ENCODE measurements around the gene DEPDC4. TPM values are rescaled to one million over a fixed set of nuclear protein-coding genes. Genes with fewer than 3 reads are reported as not detected.

Gene DEPDC4
- total and polyA plus RNA-seq, 2 of the 13 experiments (the other 11 are each of a cell fraction or from before 2014, with no cell fraction given), result 2.2 to 5.7 TPM

DNA sequence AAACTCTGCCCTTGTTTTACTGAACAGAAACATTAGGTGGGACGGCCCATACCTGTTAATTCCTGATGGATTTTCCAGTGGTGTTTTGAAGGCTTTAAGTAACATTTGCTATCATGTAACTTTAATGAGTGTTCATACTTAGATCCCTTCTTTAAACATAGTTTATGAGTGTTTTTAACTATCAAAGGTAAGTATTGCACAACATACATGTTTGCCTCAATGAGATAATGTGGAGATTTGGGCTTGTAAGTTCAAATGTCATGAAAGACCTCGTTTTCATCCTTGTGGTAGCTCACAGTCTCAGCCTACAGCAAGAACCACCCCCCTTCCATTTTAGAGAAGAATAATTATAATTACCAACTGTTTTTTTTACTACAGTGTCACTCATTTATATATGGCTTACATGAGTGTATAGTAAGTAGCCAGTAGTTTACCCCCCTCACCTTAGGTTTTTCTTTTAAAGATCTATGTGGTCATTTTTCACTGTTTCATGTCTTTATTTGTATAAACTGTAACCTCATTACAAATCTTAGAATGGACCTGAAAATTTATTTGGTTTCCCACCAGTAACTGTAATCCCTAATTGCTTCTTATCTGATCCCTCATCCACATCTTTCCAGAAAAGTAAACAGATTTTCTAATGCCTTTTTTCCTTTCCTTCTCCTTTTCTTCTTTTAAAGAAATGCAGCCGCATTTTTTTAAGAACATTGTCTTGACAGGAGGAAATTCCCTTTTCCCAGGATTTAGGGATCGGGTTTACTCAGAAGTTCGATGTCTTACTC is 47.4 kb downstream of the DEPDC4 start:
- Histone ChIP-seq H3K27me3 (ENCODE audit: control insufficient read depth in 1 of 2, insufficient read depth in 2 of 2, low read length in 2 of 2) (no peaks in the 10 kb centered on the region), H3K4me2 (ENCODE audit: low read depth, low read length) (no peak overlapping the region), H3K9ac (ENCODE audit: insufficient read depth, low read depth, low read length) (no peak overlapping the region), H3K4me1 (ENCODE audit: insufficient read depth, low read length) (peaks cover 43% of the 10 kb centered on the region), H3K36me3 (replicated peaks in 1 of 2; ENCODE audit: control insufficient read depth in 1 of 2, insufficient read depth in 2 of 2, low read length in 2 of 2) (peaks cover 1 to 30% of the 10 kb centered on the region in 2 experiments; a peak in 3 of 5 replicates), H4K20me1 (ENCODE audit: insufficient read depth, low read length) (no peaks in the 10 kb centered on the region), H3K4me3 (replicated peaks in 1 of 3; ENCODE audit: insufficient read depth in 1 of 3, low read depth in 2 of 3, low read length in 3 of 3) (no peak overlapping the region), H3K27ac (ENCODE audit: extremely low read length, insufficient read depth, low read length) (no peak overlapping the region), H2AFZ (ENCODE audit: low read length) (no peak overlapping the region), H3K9me3 (ENCODE audit: low read length) (no peaks in the 10 kb centered on the region), H3K79me2 (ENCODE audit: insufficient read depth, low read length) (no peaks in the 10 kb centered on the region)
- ChIA-PET POLR2A (interaction anchor here (1.2 kb wide), 1 partner anchor 48 kb away, joined by 5 read pairs; the partner anchor contains the start of genes DEPDC4 and SCYL2), CTCF (ENCODE audit: low intra/inter-chr PET ratio, low total read pairs) (no interaction called here)
- no peak for FAIRE-seq
- ATAC-seq, result no peak
- 74% methylated on average over 5 of the region's 5 CpGs for WGBS (ENCODE audit: low lambda C conversion rate)
- peak; percentile 76 for TF ChIP-seq CEBPG (CRISPR knock-in tag; IDR thresholded peaks at IDR 0.05)
- TF ChIP-seq AGO1 (IDR thresholded peaks at IDR 0.05; ENCODE audit: low read depth, low read length, poor library complexity, severe bottlenecking), result no peak
- no peak for TF ChIP-seq PAF1 (CRISPR knock-in tag; IDR thresholded peaks at IDR 0.05)
- no peak for TF ChIP-seq ZNF547 (CRISPR knock-in tag; IDR thresholded peaks at IDR 0.05)
- peak; percentile 29; the same call in 1 of the 2 replicates for TF ChIP-seq ISL2 (CRISPR knock-in tag; IDR thresholded peaks at IDR 0.05)
- peak; percentile 83 for TF ChIP-seq CEBPB (IDR thresholded peaks at IDR 0.05; ENCODE audit: borderline replicate concordance, low read depth, low read length)
- BruUV-seq (replicated peaks), result no TSS peak
- intact Hi-C loops (cut with micrococcal nuclease; ENCODE audit: unreplicated experiment) (no loop called here), in situ Hi-C loops (cut with HindIII; ENCODE audit: extremely low pct_ligation_motif_present, low pct_unique_long_range_greater_than_20kb) (no loop called here)
- no peak for DNase-seq (ENCODE audit: low spot score)

DNA sequence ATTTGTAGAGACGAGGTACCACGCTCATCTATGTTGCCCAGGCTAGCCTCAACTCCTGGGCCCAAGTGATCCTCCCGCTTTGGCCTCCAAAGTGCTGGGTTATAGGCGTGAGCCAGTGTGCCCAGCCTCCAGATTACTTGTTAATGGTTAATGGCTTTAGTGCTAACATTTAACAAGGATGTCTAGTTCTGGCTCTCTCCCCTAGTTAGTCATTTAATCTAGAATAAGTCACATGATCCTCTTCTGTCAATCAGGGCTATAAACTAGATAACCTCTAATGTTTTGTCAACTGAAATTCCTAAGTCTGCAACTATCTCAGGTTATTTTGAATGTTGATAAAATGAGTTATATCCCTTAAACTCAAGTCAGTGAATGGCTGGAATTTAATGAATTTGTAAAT is 50.5 kb downstream of the DEPDC4 start:
- H3K27me3 ChIP-seq (ENCODE audit: control insufficient read depth in 1 of 2, insufficient read depth in 2 of 2, low read length in 2 of 2), result no peaks in the 10 kb centered on the region
- H3K79me2 ChIP-seq (ENCODE audit: insufficient read depth, low read length), result no peaks in the 10 kb centered on the region
- ChIA-PET CTCF (ENCODE audit: low intra/inter-chr PET ratio, low total read pairs) (no interaction called here), POLR2A (no interaction called here)
- WGBS (ENCODE audit: low lambda C conversion rate), result 96% methylated on average over 4 of the region's 4 CpGs
- no peak overlapping the region for H3K4me3 ChIP-seq (replicated peaks in 1 of 3; ENCODE audit: insufficient read depth in 1 of 3, low read depth in 2 of 3, low read length in 3 of 3)
- no peaks in the 10 kb centered on the region for H3K9me3 ChIP-seq (ENCODE audit: low read length)
- H3K9ac ChIP-seq (ENCODE audit: insufficient read depth, low read depth, low read length), result no peak overlapping the region
- H3K4me2 ChIP-seq (ENCODE audit: low read depth, low read length), result no peak overlapping the region
- BruUV-seq (replicated peaks), result no TSS peak
- no peak overlapping the region for H2AFZ ChIP-seq (ENCODE audit: low read length)
- no peak overlapping the region for H3K27ac ChIP-seq (ENCODE audit: extremely low read length, insufficient read depth, low read length)
- intact Hi-C loops (cut with micrococcal nuclease; ENCODE audit: unreplicated experiment), result no loop called here
- H4K20me1 ChIP-seq (ENCODE audit: insufficient read depth, low read length), result no peaks in the 10 kb centered on the region
- TF ChIP-seq TRIM24 (CRISPR knock-in tag; IDR thresholded peaks at IDR 0.05) (no peak), ZNF17 (CRISPR knock-in tag; IDR thresholded peaks at IDR 0.05) (no peak), HHEX (CRISPR knock-in tag; IDR thresholded peaks at IDR 0.05) (no peak), ZNF83 (CRISPR knock-in tag; IDR thresholded peaks at IDR 0.05; ENCODE audit: borderline replicate concordance) (no peak)
- TF ChIP-seq, protein P1, sequence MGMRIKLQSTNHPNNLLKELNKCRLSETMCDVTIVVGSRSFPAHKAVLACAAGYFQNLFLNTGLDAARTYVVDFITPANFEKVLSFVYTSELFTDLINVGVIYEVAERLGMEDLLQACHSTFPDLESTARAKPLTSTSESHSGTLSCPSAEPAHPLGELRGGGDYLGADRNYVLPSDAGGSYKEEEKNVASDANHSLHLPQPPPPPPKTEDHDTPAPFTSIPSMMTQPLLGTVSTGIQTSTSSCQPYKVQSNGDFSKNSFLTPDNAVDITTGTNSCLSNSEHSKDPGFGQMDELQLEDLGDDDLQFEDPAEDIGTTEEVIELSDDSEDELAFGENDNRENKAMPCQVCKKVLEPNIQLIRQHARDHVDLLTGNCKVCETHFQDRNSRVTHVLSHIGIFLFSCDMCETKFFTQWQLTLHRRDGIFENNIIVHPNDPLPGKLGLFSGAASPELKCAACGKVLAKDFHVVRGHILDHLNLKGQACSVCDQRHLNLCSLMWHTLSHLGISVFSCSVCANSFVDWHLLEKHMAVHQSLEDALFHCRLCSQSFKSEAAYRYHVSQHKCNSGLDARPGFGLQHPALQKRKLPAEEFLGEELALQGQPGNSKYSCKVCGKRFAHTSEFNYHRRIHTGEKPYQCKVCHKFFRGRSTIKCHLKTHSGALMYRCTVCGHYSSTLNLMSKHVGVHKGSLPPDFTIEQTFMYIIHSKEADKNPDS (CRISPR knock-in tag; IDR thresholded peaks at IDR 0.05), result no peak
- TF ChIP-seq, protein P2, sequence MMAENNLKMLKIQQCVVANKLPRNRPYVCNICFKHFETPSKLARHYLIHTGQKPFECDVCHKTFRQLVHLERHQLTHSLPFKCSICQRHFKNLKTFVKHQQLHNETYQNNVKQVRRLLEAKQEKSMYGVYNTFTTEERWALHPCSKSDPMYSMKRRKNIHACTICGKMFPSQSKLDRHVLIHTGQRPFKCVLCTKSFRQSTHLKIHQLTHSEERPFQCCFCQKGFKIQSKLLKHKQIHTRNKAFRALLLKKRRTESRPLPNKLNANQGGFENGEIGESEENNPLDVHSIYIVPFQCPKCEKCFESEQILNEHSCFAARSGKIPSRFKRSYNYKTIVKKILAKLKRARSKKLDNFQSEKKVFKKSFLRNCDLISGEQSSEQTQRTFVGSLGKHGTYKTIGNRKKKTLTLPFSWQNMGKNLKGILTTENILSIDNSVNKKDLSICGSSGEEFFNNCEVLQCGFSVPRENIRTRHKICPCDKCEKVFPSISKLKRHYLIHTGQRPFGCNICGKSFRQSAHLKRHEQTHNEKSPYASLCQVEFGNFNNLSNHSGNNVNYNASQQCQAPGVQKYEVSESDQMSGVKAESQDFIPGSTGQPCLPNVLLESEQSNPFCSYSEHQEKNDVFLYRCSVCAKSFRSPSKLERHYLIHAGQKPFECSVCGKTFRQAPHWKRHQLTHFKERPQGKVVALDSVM (CRISPR knock-in tag; IDR thresholded peaks at IDR 0.05), result peak; percentile 79
- FAIRE-seq (no peak), ATAC-seq (no peak), DNase-seq (ENCODE audit: low spot score) (no peak)
- in situ Hi-C loops (cut with HindIII; ENCODE audit: extremely low pct_ligation_motif_present, low pct_unique_long_range_greater_than_20kb), result no loop called here
- peaks cover 55% of the 10 kb centered on the region for H3K4me1 ChIP-seq (ENCODE audit: insufficient read depth, low read length)
- H3K36me3 ChIP-seq (replicated peaks in 1 of 2; ENCODE audit: control insufficient read depth in 1 of 2, insufficient read depth in 2 of 2, low read length in 2 of 2), result peaks cover 3 to 28% of the 10 kb centered on the region in 2 experiments; a peak in 3 of 5 replicates
